Neural crest cell (in vitro differentiated cells): ENCODE data around the gene AGMO. TPM values are rescaled to one million over a fixed set of nuclear protein-coding genes. Genes with fewer than 3 reads are reported as not detected.

Source experiments
- DNase-seq: peaks from one replicate; pipeline ENCODE4 v3.0.0; 2021; ENCODE audit warnings: low read depth, mixed read lengths, low spot score
- H3K27ac Mint-ChIP-seq: one replicate; pipeline ENCODE4 v1.8.0; 2021; ENCODE audit warnings: mild to moderate bottlenecking, mixed read lengths; ENCODE audit not compliant: unreplicated experiment
- H3K27me3 Mint-ChIP-seq: 2 replicates; pipeline ENCODE4 v1.8.0; 2021; ENCODE audit warnings: low read depth, mild to moderate bottlenecking, mixed read lengths
- H3K36me3 Mint-ChIP-seq: 2 replicates; pipeline ENCODE4 v1.8.0; 2021; ENCODE audit warnings: low read depth, mild to moderate bottlenecking, mixed read lengths
- H3K4me1 Mint-ChIP-seq: 2 replicates; pipeline ENCODE4 v1.8.0; 2021; ENCODE audit warnings: mixed read lengths
- H3K4me3 Mint-ChIP-seq: one replicate; pipeline ENCODE4 v1.8.0; 2021; ENCODE audit warnings: mild to moderate bottlenecking, mixed read lengths
- H3K9me3 Mint-ChIP-seq: 2 replicates; pipeline ENCODE4 v1.8.0; 2021; ENCODE audit warnings: mixed read lengths
- total RNA-seq: library from RNA; stranded (reverse); gene quantifications from 2 replicates; pipeline ENCODE4 v1.2.1, GENCODE V29; 2021
- TF ChIP-seq, protein P1 (sequence below): fragments of 200-600 bp; sonication (generic); conservative IDR thresholded peaks from 2 replicates; pipeline ENCODE4 v1.5.0; 2021; ENCODE audit warnings: antibody characterized with exemption, mild to moderate bottlenecking

The AGMO gene
- total RNA-seq, 1 donor from 2014 or later: 0.51 TPM

DNA sequence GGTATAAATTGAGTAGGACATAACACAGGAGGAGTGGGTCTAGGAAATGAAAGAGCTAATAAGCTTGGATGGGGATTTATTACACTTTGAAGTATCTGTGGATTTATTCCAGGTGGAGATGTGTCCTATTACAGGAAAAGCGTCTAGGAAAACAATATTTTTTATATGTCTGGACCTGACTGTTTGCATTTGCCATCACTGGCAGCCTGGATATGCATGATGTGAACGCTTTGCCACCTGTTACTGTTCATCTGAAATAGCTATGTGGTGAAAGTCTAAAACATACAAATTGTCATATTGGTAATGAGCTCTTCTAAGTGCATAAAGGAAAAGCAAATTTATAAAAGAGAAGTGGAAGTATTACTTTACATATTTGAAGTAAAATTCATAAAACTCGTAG is 31.6 kb upstream of the AGMO start:
- TF ChIP-seq, protein P1, sequence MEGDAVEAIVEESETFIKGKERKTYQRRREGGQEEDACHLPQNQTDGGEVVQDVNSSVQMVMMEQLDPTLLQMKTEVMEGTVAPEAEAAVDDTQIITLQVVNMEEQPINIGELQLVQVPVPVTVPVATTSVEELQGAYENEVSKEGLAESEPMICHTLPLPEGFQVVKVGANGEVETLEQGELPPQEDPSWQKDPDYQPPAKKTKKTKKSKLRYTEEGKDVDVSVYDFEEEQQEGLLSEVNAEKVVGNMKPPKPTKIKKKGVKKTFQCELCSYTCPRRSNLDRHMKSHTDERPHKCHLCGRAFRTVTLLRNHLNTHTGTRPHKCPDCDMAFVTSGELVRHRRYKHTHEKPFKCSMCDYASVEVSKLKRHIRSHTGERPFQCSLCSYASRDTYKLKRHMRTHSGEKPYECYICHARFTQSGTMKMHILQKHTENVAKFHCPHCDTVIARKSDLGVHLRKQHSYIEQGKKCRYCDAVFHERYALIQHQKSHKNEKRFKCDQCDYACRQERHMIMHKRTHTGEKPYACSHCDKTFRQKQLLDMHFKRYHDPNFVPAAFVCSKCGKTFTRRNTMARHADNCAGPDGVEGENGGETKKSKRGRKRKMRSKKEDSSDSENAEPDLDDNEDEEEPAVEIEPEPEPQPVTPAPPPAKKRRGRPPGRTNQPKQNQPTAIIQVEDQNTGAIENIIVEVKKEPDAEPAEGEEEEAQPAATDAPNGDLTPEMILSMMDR: no peak
- H3K4me3 Mint-ChIP-seq: no peak overlapping the region
- no peaks in the 10 kb centered on the region for H3K27me3 Mint-ChIP-seq
- DNase-seq: no peak
- no peaks in the 10 kb centered on the region for H3K4me1 Mint-ChIP-seq
- H3K36me3 Mint-ChIP-seq: no peaks in the 10 kb centered on the region
- no peaks in the 10 kb centered on the region for H3K9me3 Mint-ChIP-seq
- no peak overlapping the region for H3K27ac Mint-ChIP-seq

DNA sequence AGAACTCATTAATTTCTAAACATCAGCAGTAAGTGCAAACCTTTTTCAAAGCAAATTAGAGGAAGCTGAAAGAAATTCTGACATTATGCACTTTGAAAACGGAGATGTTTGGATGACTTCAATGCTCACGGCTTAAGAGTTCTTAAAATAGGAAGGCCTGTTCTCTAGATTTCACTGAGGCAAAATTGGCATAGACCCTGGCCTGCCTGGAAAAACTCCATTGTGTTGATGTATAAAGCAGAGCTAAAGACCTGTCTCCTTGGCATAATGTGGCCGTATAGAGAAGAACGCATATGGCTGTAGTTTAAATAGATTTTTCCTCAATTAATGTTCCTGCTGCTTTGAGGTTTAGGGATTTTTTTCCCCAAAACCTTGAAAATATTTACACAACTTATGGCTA is 24.5 kb upstream of the AGMO start:
- Mint-ChIP-seq H3K4me3 (no peak overlapping the region), H3K27ac (no peak overlapping the region), H3K9me3 (peaks cover 5% of the 10 kb centered on the region), H3K4me1 (no peaks in the 10 kb centered on the region), H3K27me3 (no peaks in the 10 kb centered on the region), H3K36me3 (peaks cover 5% of the 10 kb centered on the region)
- TF ChIP-seq, protein P1: no peak
- no peak for DNase-seq

DNA sequence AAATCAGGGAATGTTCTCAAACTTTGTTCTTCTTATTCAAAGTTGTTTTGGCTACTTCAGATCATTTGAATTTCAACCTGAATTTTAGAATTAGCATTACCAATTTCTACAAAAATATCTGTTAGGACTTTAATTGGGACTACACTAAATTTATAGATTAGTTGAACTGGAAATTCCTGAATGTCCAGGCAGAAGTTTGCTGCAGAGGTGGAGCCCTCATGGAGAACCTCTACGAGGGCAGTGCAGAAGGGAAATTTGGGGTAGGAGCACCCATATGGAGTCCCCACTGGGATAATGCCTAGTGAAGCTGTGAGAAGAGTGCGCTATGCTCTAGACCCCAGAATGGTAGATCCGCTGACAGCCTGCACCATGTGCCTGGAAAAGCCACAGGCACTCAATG is 22.8 kb upstream of the AGMO start:
- Mint-ChIP-seq H3K4me1 (no peaks in the 10 kb centered on the region), H3K27me3 (no peaks in the 10 kb centered on the region), H3K9me3 (peaks cover 5% of the 10 kb centered on the region), H3K4me3 (no peak overlapping the region), H3K36me3 (peaks cover 5% of the 10 kb centered on the region), H3K27ac (no peak overlapping the region)
- TF ChIP-seq, protein P1: no peak
- DNase-seq: no peak

DNA sequence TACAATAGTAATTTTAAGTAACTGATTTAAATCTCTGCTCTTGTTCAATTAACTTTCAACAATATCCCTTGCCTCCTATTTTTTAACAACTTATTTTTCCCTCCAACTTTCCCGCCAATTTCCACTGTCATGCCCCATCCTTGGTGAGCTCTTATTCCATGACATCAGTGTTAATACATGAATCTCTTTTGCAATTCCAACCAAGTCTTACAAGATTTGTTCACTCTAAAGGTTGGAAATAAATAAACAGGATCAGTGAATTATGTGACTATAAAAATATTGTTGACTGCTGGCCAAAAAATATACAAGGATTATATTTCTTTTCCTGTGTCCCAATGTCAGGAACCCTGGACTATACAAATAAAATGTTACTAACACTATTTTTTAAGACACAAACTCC is 21.0 kb upstream of the AGMO start:
- H3K9me3 Mint-ChIP-seq: peaks cover 5% of the 10 kb centered on the region
- H3K4me3 Mint-ChIP-seq: no peak overlapping the region
- H3K27ac Mint-ChIP-seq: no peak overlapping the region
- H3K4me1 Mint-ChIP-seq: no peaks in the 10 kb centered on the region
- H3K36me3 Mint-ChIP-seq: peaks cover 5% of the 10 kb centered on the region
- H3K27me3 Mint-ChIP-seq: no peaks in the 10 kb centered on the region
- TF ChIP-seq, protein P1: no peak
- no peak for DNase-seq

DNA sequence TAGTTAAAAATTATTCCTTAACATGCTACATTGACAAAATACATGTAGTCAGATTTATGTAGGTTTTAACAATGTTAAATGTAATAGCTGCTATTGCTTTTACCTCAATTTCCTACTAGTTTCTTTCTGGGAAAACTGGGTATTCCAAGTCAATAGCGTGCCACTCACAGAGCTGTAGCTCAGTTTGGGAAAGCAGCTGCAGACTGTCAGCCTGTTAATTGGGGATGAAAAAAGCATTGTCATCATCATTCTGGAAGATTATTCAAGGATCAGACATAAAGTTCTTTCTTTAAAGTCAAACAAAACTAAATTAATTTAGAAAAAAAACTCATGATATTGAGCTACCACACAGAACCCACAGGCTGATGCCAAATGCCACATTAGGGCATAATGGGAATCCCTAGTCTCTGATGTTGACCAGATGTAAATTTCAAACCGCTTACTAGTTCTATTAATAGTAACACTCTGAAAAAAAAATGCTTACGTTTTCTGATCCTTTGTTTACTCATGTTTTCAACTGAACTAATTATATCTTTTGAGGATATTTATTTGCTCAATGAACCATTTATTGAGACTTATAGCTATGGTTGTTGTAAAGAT is 19.6 kb upstream of the AGMO start:
- TF ChIP-seq, protein P1: no peak
- H3K4me3 Mint-ChIP-seq: no peak overlapping the region

More for the DNA sequence above, 19.6 kb upstream of the AGMO start:
- no peaks in the 10 kb centered on the region for H3K27me3 Mint-ChIP-seq
- H3K36me3 Mint-ChIP-seq: peaks cover 5% of the 10 kb centered on the region
- H3K27ac Mint-ChIP-seq: no peak overlapping the region
- DNase-seq: no peak
- H3K9me3 Mint-ChIP-seq: peaks cover 5% of the 10 kb centered on the region
- H3K4me1 Mint-ChIP-seq: no peaks in the 10 kb centered on the region
